Retinal pigment epithelial cell (primary cell): ENCODE measurements around the gene NPB.

ENCODE experiments used
- DNase-seq: peaks from one replicate; pipeline ENCODE4 v3.0.0-alpha.2; 2010; ENCODE audit warnings: low read depth
- H3K4me3 ChIP-seq: 2 replicates; pipeline ENCODE4 v1.5.1; 2011; ENCODE audit warnings: mild to moderate bottlenecking, low read length, control low read depth, moderate library complexity
- CTCF ChIP-seq: conservative IDR thresholded peaks from 2 replicates; pipeline ENCODE4 v1.5.1; 2011; ENCODE audit warnings: low read depth, low read length, control low read depth, inconsistent platforms

NPB gene

GRCh38 chr17:81867170-81867990 is 34.7 kb upstream of the NPB start:
- TF ChIP-seq CTCF, result no peak
- no peak overlapping the region for H3K4me3 ChIP-seq
- DNase-seq, result no peak

- DNase-seq, result no peak
- no peak overlapping the region for H3K4me3 ChIP-seq
- TF ChIP-seq CTCF, result no peak
Observed at GRCh38 chr17:81867991-81868673, 33.9 kb upstream of the NPB start.

DNA sequence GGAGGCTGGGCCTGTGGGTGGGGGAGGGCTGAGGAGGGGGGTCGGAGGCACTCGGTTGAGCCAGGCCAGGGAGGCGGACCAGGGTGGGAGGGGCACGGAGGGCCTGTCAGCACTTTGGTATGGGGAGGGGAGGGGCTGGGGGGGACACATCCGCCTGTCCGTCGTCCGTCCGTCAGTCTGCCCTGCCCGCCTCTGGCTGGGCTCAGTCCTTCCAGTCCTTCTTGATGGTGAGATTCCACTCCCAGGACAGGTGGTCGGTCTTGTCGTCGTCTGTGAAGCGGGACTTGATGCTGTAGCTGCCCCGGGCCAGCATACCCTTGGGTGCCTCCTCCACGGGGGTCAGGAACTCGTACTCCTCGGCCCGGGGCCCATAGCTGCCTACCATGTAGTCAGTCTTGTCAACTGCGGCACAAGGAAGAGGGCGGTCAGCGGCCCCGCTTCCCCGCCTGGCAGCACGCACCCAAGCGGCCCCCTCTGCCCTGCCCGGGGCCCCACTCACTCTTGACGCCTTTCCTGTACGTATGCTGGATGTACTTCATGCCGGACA is 33.3 kb upstream of the NPB start:
- DNase-seq, result no peak
- H3K4me3 ChIP-seq, result no peak overlapping the region
- TF ChIP-seq CTCF, result no peak

DNA sequence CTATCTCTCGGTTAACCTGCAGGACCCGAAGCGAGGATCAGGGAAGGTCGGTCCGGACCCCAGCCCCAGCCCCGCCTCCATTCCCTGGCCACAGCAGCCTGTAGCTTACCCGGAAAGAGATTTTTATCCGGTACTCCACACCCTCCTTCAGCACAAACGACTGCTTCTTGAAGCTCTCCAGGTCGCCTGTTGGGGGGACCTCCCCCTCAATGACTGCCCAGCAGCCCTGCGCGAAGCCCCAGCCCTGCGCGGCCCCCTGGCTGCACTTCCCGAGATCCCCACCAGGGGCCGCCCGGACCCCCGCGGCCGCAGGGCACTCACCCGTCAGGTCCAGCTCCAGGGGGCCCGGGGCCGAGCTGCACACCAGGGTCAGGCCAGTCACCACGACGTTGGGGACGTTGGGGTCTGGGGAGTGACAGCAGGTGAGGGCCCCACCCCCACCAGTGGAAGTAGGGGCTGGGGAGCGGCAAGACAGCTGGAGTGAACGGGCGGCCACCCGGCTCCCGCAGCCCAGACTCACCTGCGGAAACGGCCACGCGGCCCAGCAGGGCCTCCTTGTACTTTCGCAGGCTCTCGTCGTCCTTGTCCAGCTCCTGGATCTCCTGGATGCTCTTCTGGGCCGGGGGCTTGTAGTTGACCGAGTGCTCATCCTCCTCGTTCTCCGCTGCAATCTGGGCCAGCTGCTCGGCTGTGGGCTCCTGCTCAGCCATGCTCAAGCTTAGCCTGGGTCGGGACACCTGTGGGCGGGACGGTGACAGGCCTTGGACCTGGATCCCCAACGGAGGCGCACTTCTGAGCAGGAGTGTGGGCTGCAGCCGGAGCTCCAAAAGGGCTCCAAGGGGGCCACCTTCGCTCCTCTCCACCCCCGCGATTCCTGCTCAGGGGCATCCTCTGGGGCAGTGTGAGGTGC is 32.6 kb upstream of the NPB start:
- peak; percentile 82 for TF ChIP-seq CTCF
- no peak for DNase-seq
- H3K4me3 ChIP-seq, result peak overlapping the region; percentile 77

- H3K4me3 ChIP-seq, result peak overlapping the region; percentile 77
- no peak for TF ChIP-seq CTCF
- no peak for DNase-seq
Observed at GRCh38 chr17:81870131-81870980, 31.7 kb upstream of the NPB start.

DNA sequence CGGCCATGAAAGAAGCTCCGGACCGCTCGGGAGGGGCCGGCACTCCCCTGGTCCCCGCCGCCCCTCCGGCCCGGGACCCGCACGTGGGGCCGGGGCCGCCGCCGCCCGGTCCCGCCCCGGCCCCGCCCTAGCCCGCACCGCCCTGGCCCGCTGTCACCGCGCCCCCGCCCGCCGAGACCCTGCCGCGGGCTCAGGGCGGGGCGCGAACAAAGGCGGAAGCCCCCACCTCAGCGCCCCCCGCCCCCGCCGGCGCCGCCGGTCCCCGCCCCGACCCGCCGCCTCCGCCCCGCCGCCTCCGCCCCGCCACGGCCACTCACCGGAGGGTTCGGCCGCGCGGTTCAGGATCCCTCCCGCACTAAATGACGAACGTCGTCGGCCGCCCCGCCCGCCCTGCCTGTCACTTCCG is 31.1 kb upstream of the NPB start, which contains the start of gene ARHGDIA:
Gene ARHGDIA, minus strand, starts transcription at position 357 of the 406 bp plus-strand sequence. CDS start 1,407 bp downstream, outside the sequence.
- no peak for TF ChIP-seq CTCF
- DNase-seq, result no peak
- peak within 1 kb of the TSS; percentile 77 for H3K4me3 ChIP-seq
